OCI-LY3 (cell line): ENCODE measurements around the gene COBL.

Experiments used
- H2AFZ ChIP-seq: fragments of 200-600, 300-600 bp; shearing (Covaris generic); 2 replicates; pipeline ENCODE4 v1.6.0; 2014; ENCODE audit warnings: antibody characterized with exemption, low read depth, low read length
- H3K27ac ChIP-seq: fragments of 200-600, 300-600 bp; sonication (generic); 2 replicates; pipeline ENCODE4 v1.5.1; 2014; ENCODE audit warnings: mild to moderate bottlenecking, low read length, moderate library complexity, mixed read lengths
- H3K27me3 ChIP-seq: fragments of 200-600, 300-600 bp; sonication (generic); 2 replicates; pipeline ENCODE4 v1.6.1; 2014; ENCODE audit warnings: low read depth, low read length, mixed read lengths
- H3K36me3 ChIP-seq: fragments of 200-600, 300-600 bp; sonication (generic); replicated peaks from 2 replicates; pipeline ENCODE3; 2014; ENCODE audit warnings: low read depth, low read length, mixed read lengths
- H3K4me1 ChIP-seq: fragments of 300-600, 200-600 bp; sonication (generic); 2 replicates; pipeline ENCODE4 v1.6.1; 2014; ENCODE audit warnings: low read length, mixed read lengths
- H3K4me2 ChIP-seq: fragments of 200-600, 300-600 bp; sonication (generic); 2 replicates; pipeline ENCODE4 v1.6.1; 2014; ENCODE audit warnings: low read length, mixed read lengths
- H3K4me3 ChIP-seq: fragments of 300-600, 200-600 bp; sonication (generic); 2 replicates; pipeline ENCODE4 v1.5.1; 2014; ENCODE audit warnings: antibody characterized with exemption, mild to moderate bottlenecking, low read length, moderate library complexity
- H3K79me2 ChIP-seq: fragments of 300-600, 200-600 bp; shearing (Covaris generic); 2 replicates; pipeline ENCODE4 v1.6.1; 2014; ENCODE audit warnings: mild to moderate bottlenecking, low read length, mixed read lengths
- H3K9ac ChIP-seq: fragments of 300-600, 200-600 bp; shearing (Covaris generic); 2 replicates; pipeline ENCODE4 v1.6.0; 2014; ENCODE audit warnings: mild to moderate bottlenecking, low read length, moderate library complexity
- H3K9me3 ChIP-seq: fragments of 200-600, 300-600 bp; shearing (Covaris generic); 2 replicates; pipeline ENCODE4 v1.6.1; 2014; ENCODE audit warnings: low read length, mixed read lengths; ENCODE audit not compliant: insufficient read depth
- H4K20me1 ChIP-seq: fragments of 200-600, 300-600 bp; sonication (generic); 2 replicates; pipeline ENCODE4 v1.6.1; 2016; ENCODE audit warnings: low read length, mixed read lengths; ENCODE audit not compliant: insufficient read depth
- EZH2phosphoT487 ChIP-seq: fragments of 200-600 bp; shearing (Covaris generic); IDR thresholded peaks from 2 replicates; pipeline ENCODE4 v1.6.1; 2018; ENCODE audit warnings: antibody characterized with exemption, mixed run types, low read depth
- TF ChIP-seq, protein P1 (sequence below): fragments of 200-600, 300-600 bp; sonication (generic); IDR thresholded peaks from 2 replicates; pipeline ENCODE4 v1.5.1; 2014; ENCODE audit warnings: antibody characterized with exemption, low read length, low read depth

The COBL gene

DNA sequence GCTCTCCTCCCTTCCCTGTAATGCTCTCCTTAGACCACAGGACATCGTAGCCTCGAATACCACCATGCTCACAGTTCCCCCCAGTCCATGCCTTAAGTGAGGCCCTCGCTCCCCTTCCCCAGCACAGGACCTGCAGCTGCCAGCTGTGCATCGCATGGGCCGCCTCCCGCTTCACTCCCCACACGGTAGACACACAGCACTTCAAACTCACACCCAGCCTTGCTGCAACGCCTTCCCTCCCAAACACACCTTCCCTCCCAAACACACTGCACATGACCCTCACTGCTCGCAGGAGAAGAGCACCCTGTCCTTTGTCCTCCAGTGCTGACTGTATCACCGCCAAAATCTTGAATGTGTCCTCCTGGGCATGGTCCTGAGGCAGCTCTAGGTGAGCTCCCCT is 42.6 kb downstream of the COBL start:
- no peaks in the 10 kb centered on the region for H3K79me2 ChIP-seq
- no peaks in the 10 kb centered on the region for H4K20me1 ChIP-seq
- H3K4me2 ChIP-seq, result no peak overlapping the region
- no peak overlapping the region for H3K9ac ChIP-seq
- H2AFZ ChIP-seq, result no peak overlapping the region
- no peak overlapping the region for H3K27ac ChIP-seq
- no peak overlapping the region for H3K4me3 ChIP-seq
- H3K27me3 ChIP-seq, result 0 out of 2 replicates have a peak, but pooled peaks cover 5% of the 10 kb centered on the region
- no peaks in the 10 kb centered on the region for H3K4me1 ChIP-seq
- H3K36me3 ChIP-seq, result no peaks in the 10 kb centered on the region
- TF ChIP-seq EZH2phosphoT487, result no peak
- TF ChIP-seq, protein P1, sequence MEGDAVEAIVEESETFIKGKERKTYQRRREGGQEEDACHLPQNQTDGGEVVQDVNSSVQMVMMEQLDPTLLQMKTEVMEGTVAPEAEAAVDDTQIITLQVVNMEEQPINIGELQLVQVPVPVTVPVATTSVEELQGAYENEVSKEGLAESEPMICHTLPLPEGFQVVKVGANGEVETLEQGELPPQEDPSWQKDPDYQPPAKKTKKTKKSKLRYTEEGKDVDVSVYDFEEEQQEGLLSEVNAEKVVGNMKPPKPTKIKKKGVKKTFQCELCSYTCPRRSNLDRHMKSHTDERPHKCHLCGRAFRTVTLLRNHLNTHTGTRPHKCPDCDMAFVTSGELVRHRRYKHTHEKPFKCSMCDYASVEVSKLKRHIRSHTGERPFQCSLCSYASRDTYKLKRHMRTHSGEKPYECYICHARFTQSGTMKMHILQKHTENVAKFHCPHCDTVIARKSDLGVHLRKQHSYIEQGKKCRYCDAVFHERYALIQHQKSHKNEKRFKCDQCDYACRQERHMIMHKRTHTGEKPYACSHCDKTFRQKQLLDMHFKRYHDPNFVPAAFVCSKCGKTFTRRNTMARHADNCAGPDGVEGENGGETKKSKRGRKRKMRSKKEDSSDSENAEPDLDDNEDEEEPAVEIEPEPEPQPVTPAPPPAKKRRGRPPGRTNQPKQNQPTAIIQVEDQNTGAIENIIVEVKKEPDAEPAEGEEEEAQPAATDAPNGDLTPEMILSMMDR, result no peak
- H3K9me3 ChIP-seq, result no peaks in the 10 kb centered on the region

DNA sequence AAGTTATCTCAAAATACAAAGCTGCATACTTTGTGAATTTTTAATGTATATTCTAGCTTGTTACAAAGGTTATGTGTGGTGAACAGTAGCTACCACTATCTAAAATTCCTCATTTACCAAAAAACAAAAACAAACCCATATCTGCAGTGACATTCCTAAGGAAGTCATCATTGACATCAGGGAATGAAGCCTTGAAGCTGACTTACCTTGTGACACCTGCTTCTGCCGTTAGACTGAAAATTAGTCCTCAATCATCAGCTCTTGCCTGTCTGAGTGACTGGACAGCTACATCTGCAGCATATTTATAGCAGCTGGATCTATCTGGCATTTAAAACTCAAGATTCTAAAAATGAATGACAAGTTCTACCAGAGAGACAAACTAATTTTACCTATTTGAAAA is 43.2 kb downstream of the COBL start:
- 0 out of 2 replicates have a peak, but pooled peaks cover 2% of the 10 kb centered on the region for H3K27me3 ChIP-seq
- TF ChIP-seq, protein P1, result no peak
- no peak for TF ChIP-seq EZH2phosphoT487

DNA sequence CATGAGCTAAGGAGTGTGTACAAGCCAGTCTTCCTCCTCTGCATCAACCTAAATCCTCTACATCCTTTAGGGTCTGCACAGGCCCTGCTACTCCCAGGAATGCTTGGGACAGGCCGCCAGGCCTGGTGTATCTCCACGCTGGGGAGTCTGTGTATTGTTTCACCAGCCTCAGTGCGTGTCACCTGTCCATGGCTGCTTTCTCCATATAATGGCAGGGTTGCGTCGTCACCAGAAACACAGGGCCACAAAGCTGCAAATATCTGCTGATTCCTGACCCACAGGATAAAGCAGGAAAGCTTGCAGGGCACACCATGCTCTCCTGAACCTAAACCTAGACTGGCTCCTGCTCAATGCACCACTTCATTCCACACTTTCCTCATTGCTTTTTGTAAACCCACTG is 45.6 kb downstream of the COBL start:
- no peak overlapping the region for H3K27ac ChIP-seq
- no peaks in the 10 kb centered on the region for H3K79me2 ChIP-seq
- TF ChIP-seq EZH2phosphoT487, result no peak
- TF ChIP-seq, protein P1, result no peak
- no peak overlapping the region for H3K4me3 ChIP-seq
- no peaks in the 10 kb centered on the region for H3K36me3 ChIP-seq
- 0 out of 2 replicates have a peak, but pooled peaks cover 2% of the 10 kb centered on the region for H3K27me3 ChIP-seq
- H3K4me2 ChIP-seq, result no peak overlapping the region
- H2AFZ ChIP-seq, result no peak overlapping the region
- H3K4me1 ChIP-seq, result no peaks in the 10 kb centered on the region
- no peaks in the 10 kb centered on the region for H3K9me3 ChIP-seq
- no peaks in the 10 kb centered on the region for H4K20me1 ChIP-seq
- H3K9ac ChIP-seq, result no peak overlapping the region

More for the DNA sequence above, 43.2 kb downstream of the COBL start:
- Histone ChIP-seq H3K79me2 (no peaks in the 10 kb centered on the region), H4K20me1 (no peaks in the 10 kb centered on the region), H3K4me3 (no peak overlapping the region), H2AFZ (no peak overlapping the region), H3K4me1 (no peaks in the 10 kb centered on the region), H3K9me3 (no peaks in the 10 kb centered on the region), H3K9ac (no peak overlapping the region), H3K4me2 (no peak overlapping the region), H3K36me3 (no peaks in the 10 kb centered on the region), H3K27ac (no peak overlapping the region)

DNA sequence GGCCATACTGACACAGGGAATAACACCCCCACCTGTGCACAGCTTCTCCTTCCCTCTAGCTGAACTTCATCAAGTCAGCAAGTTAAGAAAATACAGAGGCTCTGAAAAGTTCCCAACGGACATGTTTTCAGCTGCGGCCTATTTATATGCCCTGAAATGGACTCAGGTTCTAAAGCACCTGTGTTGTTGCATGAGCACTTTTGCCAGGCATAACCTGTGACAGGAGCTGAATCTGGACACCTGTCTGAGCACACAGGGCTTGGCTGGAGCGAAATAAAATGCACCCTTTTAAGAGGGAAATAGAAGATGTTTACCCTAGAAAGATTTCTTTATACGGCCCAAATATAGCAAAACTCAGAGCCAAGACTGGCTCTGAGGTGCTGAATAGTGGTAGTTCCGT is 46.7 kb downstream of the COBL start:
- Histone ChIP-seq H3K9ac (no peak overlapping the region), H3K79me2 (no peaks in the 10 kb centered on the region), H3K4me2 (no peak overlapping the region), H3K36me3 (no peaks in the 10 kb centered on the region), H3K9me3 (no peaks in the 10 kb centered on the region), H3K27ac (no peak overlapping the region), H3K27me3 (0 out of 2 replicates have a peak, but pooled peaks cover 2% of the 10 kb centered on the region), H3K4me3 (no peak overlapping the region), H3K4me1 (no peaks in the 10 kb centered on the region), H4K20me1 (no peaks in the 10 kb centered on the region), H2AFZ (no peak overlapping the region)
- TF ChIP-seq EZH2phosphoT487, result no peak
- TF ChIP-seq, protein P1, result no peak
